Adrenal gland (tissue), 12 donors: ENCODE data around the gene ZBED1. TPM values are rescaled to one million over a fixed set of nuclear protein-coding genes. Genes with fewer than 3 reads are reported as not detected.

ENCODE experiments used
- DNase-seq, 7 donors: peaks; one replicate each; pipeline ENCODE4 v3.0.0-alpha.2; 2019 to 2020
- H3K27ac ChIP-seq, 5 donors: fragments of 200-600 bp; sonication (generic) in 4 of 5; 1 replicate in 3 of 5; 2 replicates in 2 of 5; pipeline versions ENCODE4 v1.5.1 to v1.8.0; 2016 to 2020; ENCODE audit warnings: mild to moderate bottlenecking in 1 of 5
- H3K27me3 ChIP-seq: fragments of 200-600 bp; 2 replicates; pipeline ENCODE4 v1.8.0; 2021
- H3K36me3 ChIP-seq, 2 donors: fragments of 200-600 bp; replicated peaks in 1 of 2; 1 replicate in 1 of 2; 2 replicates in 1 of 2; pipeline versions ENCODE4 v1.5.1 to v1.8.0; 2018 to 2022
- H3K4me1 ChIP-seq, 2 donors: fragments of 200-600 bp; replicated peaks in 1 of 2; 1 replicate in 1 of 2; 2 replicates in 1 of 2; pipeline versions ENCODE4 v1.5.1 to v1.8.0; 2018 to 2021
- H3K4me3 ChIP-seq, 4 donors: fragments of 200-600 bp; sonication (generic) in 3 of 4; one replicate each; pipeline ENCODE4 v1.5.1; 2016 to 2018
- H3K9me3 ChIP-seq, 3 donors: fragments of 200-600 bp; sonication (generic) in 1 of 3; replicated peaks in 1 of 3; 1 replicate in 2 of 3; 2 replicates in 1 of 3; pipeline versions ENCODE4 v1.5.1 to v1.8.0; 2016 to 2021
- POLR2A ChIP-seq, 2 donors: fragments of 450-650 bp; IDR thresholded peaks; one replicate each; pipeline ENCODE4 v1.6.1; 2017; ENCODE audit warnings: antibody characterized with exemption in 2 of 2, mild to moderate bottlenecking in 2 of 2, moderate library complexity in 1 of 2
- WGBS, 4 donors: extraction: QIAGEN DNeasy Blood & Tissue Kit in 2 of 4; methylation state at CpG; one replicate each; pipeline versions ENCODE4 v1.1.5 to v1.1.7; 2013 to 2017; 5-methylcytosine and 5-hydroxymethylcytosine counted together
- intact Hi-C, 2 donors: fragments of 100-400 bp; cut with DNase I; formaldehyde crosslinking; loops; one replicate each; pipeline versions ENCODE4 v1.14.1 to v1.15.0; 2022 to 2023
- polyA plus RNA-seq, 3 donors: library from polyadenylated mRNA; stranded (reverse); fragments of 200-250 nt in 2 of 3; fragments of 350-450 nt in 1 of 3; fragmentation: Illumina TruSeq in 1 of 3; extraction: RNeasy Lipid Tissue Mini Kit (QIAGEN cat#74804) in 1 of 3; gene quantifications; one replicate each; pipeline ENCODE4 v1.2.3, GENCODE V29; 2013 to 2014
- total RNA-seq, 9 donors: library from RNA; depleted of rRNA in 4 of 9; stranded (reverse); fragments of >200 nt in 4 of 9; fragments of 120-200 nt in 1 of 9; fragmentation: NEBNext Ultra II Directional in 1 of 9; extraction: Animal tissue kit (Norgen Biotek cat#: 25700) in 1 of 9; gene quantifications; one replicate each; pipeline versions ENCODE4 v1.1.0 to v1.2.4, GENCODE V29; 2013 to 2023
- TF ChIP-seq, protein P1 (sequence below), 6 experiments: fragments of 450-650 bp in 4 of 6; fragments of 200-600 bp in 2 of 6; sonication (generic) in 1 of 6; IDR thresholded peaks; 1 replicate in 5 of 6; 2 replicates in 1 of 6; pipeline versions ENCODE4 v1.5.1 to v1.8.0; 2016 to 2021; ENCODE audit warnings: antibody characterized with exemption in 6 of 6, mild to moderate bottlenecking in 2 of 6, moderate library complexity in 1 of 6
- donor health status: healthy with polysubstance abuse.
- donor health status: Bipolar disorder and iron deficiency.
- donor health status: DM: yes; HTN: yes; CAD: no.
- donor health status: DM: no; HTN: no; CAD: no.
- donor health status: DM: no; HTN: no; CAD: no.
- donor health status: DM: yes; HTN: yes; CAD: no.

ZBED1 gene
- total and polyA plus RNA-seq, 12 donors, result 10.7 to 70.5 (median 45.6) TPM

DNA sequence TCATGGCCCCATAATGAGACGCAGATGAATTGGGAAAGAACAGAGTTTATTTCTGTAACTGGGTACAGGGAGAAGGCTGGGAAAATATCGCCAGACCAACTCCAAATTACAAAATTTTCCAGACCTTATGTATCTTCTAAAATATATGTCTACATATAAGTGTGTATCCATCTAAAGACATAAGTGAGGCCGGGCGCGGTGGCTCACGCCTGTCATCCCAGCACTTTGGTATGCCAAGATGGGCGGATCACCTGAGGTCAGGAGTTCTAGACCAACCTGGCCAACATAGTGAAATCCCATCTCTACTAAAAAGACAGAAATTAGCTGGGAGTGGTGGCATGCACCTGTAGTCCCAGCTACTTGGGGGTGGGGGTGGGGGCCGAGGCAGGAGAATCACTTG, 11.7 kb upstream of the ZBED1 start:
- no peak for DNase-seq
- H3K9me3 ChIP-seq, result no peaks in the 10 kb centered on the region
- no peak overlapping the region for H3K4me3 ChIP-seq
- H3K27me3 ChIP-seq, result no peaks in the 10 kb centered on the region
- H3K36me3 ChIP-seq, result no peaks in the 10 kb centered on the region
- WGBS, 4 donors, result 83 to 90% (median 89%) methylated on average over 7 to 8 of the region's 8 CpGs
- intact Hi-C loops, result no loop called here
- TF ChIP-seq POLR2A (IDR thresholded peaks at IDR 0.05), result no peak
- TF ChIP-seq, protein P1, sequence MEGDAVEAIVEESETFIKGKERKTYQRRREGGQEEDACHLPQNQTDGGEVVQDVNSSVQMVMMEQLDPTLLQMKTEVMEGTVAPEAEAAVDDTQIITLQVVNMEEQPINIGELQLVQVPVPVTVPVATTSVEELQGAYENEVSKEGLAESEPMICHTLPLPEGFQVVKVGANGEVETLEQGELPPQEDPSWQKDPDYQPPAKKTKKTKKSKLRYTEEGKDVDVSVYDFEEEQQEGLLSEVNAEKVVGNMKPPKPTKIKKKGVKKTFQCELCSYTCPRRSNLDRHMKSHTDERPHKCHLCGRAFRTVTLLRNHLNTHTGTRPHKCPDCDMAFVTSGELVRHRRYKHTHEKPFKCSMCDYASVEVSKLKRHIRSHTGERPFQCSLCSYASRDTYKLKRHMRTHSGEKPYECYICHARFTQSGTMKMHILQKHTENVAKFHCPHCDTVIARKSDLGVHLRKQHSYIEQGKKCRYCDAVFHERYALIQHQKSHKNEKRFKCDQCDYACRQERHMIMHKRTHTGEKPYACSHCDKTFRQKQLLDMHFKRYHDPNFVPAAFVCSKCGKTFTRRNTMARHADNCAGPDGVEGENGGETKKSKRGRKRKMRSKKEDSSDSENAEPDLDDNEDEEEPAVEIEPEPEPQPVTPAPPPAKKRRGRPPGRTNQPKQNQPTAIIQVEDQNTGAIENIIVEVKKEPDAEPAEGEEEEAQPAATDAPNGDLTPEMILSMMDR (IDR thresholded peaks at IDR 0.05), result no peak
- H3K4me1 ChIP-seq, result no peaks in the 10 kb centered on the region
- no peak overlapping the region for H3K27ac ChIP-seq

DNA sequence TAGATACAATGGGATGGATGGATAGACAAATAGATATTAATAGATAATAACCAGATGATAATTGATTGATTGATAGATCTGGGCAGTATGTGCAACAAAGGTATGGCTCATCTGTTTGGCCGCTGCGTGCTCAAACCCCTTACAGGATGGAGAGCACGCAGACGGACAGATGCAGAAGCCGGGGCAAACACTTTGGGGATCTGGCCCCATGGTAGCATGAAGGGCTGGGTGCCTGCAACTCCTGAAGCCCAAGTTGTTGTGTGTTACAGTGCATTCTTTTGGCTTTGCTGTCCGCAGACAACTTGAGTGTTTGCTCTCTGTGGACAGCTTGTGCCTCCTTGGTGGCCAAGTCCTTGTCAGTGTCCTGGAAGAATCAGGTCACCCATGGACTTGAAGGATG, 10.6 kb upstream of the ZBED1 start:
- 92 to 99% (median 96%) methylated on average over 6 of the region's 6 CpGs for WGBS, 4 donors
- DNase-seq, result no peak
- no peaks in the 10 kb centered on the region for H3K27me3 ChIP-seq
- H3K4me3 ChIP-seq, result no peak overlapping the region
- intact Hi-C loops, result no loop called here
- H3K9me3 ChIP-seq, result no peaks in the 10 kb centered on the region
- no peak for TF ChIP-seq POLR2A (IDR thresholded peaks at IDR 0.05)
- TF ChIP-seq, protein P1 (IDR thresholded peaks at IDR 0.05), result no peak
- no peaks in the 10 kb centered on the region for H3K4me1 ChIP-seq
- no peaks in the 10 kb centered on the region for H3K36me3 ChIP-seq
- no peak overlapping the region for H3K27ac ChIP-seq

DNA sequence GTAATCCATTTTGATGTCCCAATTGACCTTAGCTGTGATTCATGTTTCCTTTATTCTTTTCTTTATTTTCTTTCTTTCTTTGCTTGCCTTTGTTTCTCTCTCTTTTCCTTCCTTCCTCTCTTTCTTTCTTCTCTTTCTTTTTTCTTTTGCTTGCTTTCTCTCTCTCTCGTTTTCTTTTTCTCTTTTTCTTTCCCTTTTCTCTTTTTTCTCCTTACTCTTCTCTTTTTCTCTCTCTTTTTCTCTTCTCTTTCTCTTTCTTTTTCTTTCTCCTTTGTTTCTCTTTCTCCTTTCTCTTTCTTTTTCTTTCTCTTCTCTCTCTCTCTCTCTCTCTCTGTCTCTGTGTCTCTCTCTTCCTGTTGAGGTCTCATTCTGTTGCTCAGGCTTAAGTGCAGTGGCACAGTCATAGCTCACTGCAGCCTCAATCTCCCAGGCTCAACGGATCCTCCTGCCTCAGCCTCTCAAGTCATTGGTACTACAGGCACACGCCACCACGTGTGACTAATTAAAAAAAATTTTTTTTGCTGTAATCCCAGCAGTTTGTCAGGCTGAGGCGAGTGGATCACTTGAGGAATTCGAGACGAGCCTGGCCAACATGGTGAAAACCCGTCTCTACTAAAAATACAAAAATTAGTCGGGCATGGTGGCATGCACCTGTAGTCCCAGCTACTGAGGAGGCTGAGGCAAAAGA, 8.0 kb upstream of the ZBED1 start:
- no peak for DNase-seq
- H3K4me3 ChIP-seq, result no peak overlapping the region
- intact Hi-C loops, result no loop called here
- no peaks in the 10 kb centered on the region for H3K36me3 ChIP-seq
- H3K9me3 ChIP-seq, result no peaks in the 10 kb centered on the region
- H3K27ac ChIP-seq, result no peak overlapping the region
- no peaks in the 10 kb centered on the region for H3K27me3 ChIP-seq
- TF ChIP-seq, protein P1 (IDR thresholded peaks at IDR 0.05), result no peak
- no peak for TF ChIP-seq POLR2A (IDR thresholded peaks at IDR 0.05)
- no peaks in the 10 kb centered on the region for H3K4me1 ChIP-seq
- WGBS, 4 donors, result 80 to 84% (median 81%) methylated on average over 9 of the region's 9 CpGs

DNA sequence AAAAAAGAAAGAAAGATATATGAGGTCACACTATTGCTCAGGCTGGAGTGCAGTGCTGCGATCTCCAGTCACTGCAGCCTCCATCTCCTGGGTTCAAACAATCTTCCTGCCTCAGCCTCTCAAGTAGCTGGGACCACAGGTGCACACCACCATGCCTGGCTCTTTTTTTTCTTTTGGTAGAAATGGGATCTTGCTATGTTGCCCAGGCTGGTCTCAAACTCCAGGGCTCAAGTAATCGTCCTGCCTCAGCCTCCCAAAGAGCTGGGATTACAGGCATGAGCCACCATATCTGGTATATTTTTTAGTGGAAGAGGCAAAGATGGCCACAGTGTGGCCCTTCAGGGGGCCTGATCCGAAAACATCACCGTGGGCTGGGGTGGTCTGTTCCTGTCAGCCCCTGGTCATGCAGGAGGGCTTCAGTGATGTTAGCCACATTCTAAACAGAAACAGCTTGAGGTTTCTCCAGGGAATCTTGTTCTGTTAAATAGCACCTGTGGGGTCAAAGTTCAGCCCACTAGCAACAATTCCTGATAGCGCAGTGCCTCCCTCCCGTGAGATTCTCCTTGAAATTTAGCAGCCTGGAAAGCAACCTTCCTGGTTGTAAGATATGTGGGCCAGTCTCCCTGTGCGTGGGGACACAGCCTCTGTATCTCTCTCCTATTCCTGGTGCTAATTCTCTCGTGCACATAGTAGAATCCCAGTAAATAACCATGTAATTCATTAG, 7.3 kb upstream of the ZBED1 start:
- Histone ChIP-seq H3K9me3 (no peaks in the 10 kb centered on the region), H3K27me3 (no peaks in the 10 kb centered on the region), H3K36me3 (no peaks in the 10 kb centered on the region), H3K4me1 (no peaks in the 10 kb centered on the region), H3K4me3 (no peak overlapping the region), H3K27ac (no peak overlapping the region)
- intact Hi-C loops, result no loop called here
- 50 to 66% (median 64%) methylated on average over 6 to 8 of the region's 8 CpGs for WGBS, 4 donors
- TF ChIP-seq, protein P1 (IDR thresholded peaks at IDR 0.05), result no peak
- no peak for TF ChIP-seq POLR2A (IDR thresholded peaks at IDR 0.05)
- no peak for DNase-seq
